Psoas muscle (tissue), 8 donors: ENCODE results near the gene SERINC1. TPM values are rescaled to one million over a fixed set of nuclear protein-coding genes. Genes with fewer than 3 reads are reported as not detected.

Experiments
- ATAC-seq, 4 donors: fragments of 200-7000 bp; cut with Tn5 transposase; one replicate each; pipeline ENCODE4 v1.9.1; 2020; ENCODE audit warnings: moderate library complexity in 3 of 4, mild to moderate bottlenecking in 2 of 4
- DNase-seq, 2 donors: peaks; one replicate each; pipeline ENCODE4 v3.0.0-alpha.2; 2020
- H3K27ac ChIP-seq: fragments of 200-600 bp; one replicate; pipeline ENCODE4 v1.8.0; 2022
- H3K27me3 ChIP-seq, 3 donors: fragments of 200-600 bp in 1 of 3; one replicate each; pipeline versions ENCODE4 v1.6.1 to v1.8.0; 2013 to 2022; ENCODE audit warnings: low read length in 2 of 3, mild to moderate bottlenecking in 2 of 3, moderate library complexity in 1 of 3; ENCODE audit not compliant: insufficient read depth in 3 of 3
- H3K36me3 ChIP-seq, 2 donors: fragments of 200-600 bp in 1 of 2; one replicate each; pipeline versions ENCODE4 v1.6.1 to v1.8.0; 2013 to 2022; ENCODE audit warnings: low read depth in 1 of 2, mild to moderate bottlenecking in 1 of 2, moderate library complexity in 1 of 2; ENCODE audit not compliant: insufficient read depth in 1 of 2
- H3K4me1 ChIP-seq: fragments of 200-600 bp; one replicate; pipeline ENCODE4 v1.8.0; 2022
- H3K4me3 ChIP-seq: fragments of 200-600 bp; one replicate; pipeline ENCODE4 v1.8.0; 2022; ENCODE audit warnings: mild to moderate bottlenecking
- H3K9me3 ChIP-seq: fragments of 200-600 bp; one replicate; pipeline ENCODE4 v1.8.0; 2022
- WGBS, 3 donors: extraction: QIAGEN DNeasy Blood & Tissue Kit; methylation state at CpG; one replicate each; pipeline versions ENCODE4 v1.1.6 to v1.1.7; 2013; 5-methylcytosine and 5-hydroxymethylcytosine counted together
- intact Hi-C, 2 donors: fragments of 100-400 bp; cut with DNase I; formaldehyde crosslinking; loops; one replicate each; pipeline versions ENCODE4 v1.11.0 to v1.14.2; 2022
- polyA plus RNA-seq, 3 donors: library from polyadenylated mRNA; stranded (reverse); fragments of 200-250 nt; gene quantifications; one replicate each; pipeline ENCODE4 v1.2.3, GENCODE V29; 2013
- total RNA-seq, 4 donors: library from RNA; stranded (reverse); fragmentation: NEBNext Ultra II Directional in 2 of 4; extraction: Animal tissue kit (Norgen Biotek cat#: 25700) in 2 of 4; gene quantifications; one replicate each; pipeline versions ENCODE4 v1.2.1 to v1.2.4, GENCODE V29; 2021 to 2023
- TF ChIP-seq, protein P1 (sequence below): fragments of 200-600 bp; IDR thresholded peaks from one replicate; pipeline ENCODE4 v1.8.0; 2022; ENCODE audit warnings: antibody characterized with exemption
- donor health status: healthy with polysubstance abuse.
- donor health status: DM: no; HTN: no; CAD: no; lungs with moderate emphysema.
- donor health status: Bipolar disorder and iron deficiency.
- donor health status: healthy.
- donor health status: DM: yes; HTN: yes; CAD: no.
- donor health status: DM: no; HTN: no; CAD: no.
- donor health status: DM: no; HTN: no; CAD: no.
- donor health status: DM: yes; HTN: yes; CAD: no.

Gene SERINC1
- total and polyA plus RNA-seq, 7 donors = 77.8 to 203 (median 177) TPM

DNA sequence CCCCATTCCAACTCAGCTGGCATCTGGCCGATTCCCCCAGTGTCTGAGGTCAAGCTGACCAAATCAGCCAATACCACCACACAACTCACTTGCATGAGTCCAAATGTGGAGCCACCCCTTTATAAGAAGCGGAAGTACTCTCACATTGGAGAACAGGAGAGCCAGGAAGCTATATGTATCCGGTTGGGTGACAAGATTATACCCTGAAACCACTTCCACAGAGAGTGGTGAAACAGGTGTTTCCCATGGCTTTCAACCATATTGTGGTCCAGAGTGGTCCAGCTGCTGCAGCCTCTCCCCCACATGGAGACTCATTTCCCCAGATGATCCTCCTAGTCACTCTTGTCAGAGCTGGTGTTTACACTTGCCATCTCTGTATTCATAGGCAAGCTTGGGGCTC, 24.0 kb upstream of the SERINC1 start:
- intact Hi-C loops = no loop called here
- 87 to 91% (median 91%) methylated on average over 3 of the region's 3 CpGs for WGBS, 3 donors
- Histone ChIP-seq H3K9me3 (peaks cover 10% of the 10 kb centered on the region), H3K4me1 (no peaks in the 10 kb centered on the region), H3K4me3 (no peak overlapping the region), H3K27me3 (peaks cover 0 to 2% (median 0%) of the 10 kb centered on the region in 3 donors), H3K27ac (no peak overlapping the region), H3K36me3 (no peaks in the 10 kb centered on the region)
- no peak for DNase-seq
- TF ChIP-seq, protein P1, sequence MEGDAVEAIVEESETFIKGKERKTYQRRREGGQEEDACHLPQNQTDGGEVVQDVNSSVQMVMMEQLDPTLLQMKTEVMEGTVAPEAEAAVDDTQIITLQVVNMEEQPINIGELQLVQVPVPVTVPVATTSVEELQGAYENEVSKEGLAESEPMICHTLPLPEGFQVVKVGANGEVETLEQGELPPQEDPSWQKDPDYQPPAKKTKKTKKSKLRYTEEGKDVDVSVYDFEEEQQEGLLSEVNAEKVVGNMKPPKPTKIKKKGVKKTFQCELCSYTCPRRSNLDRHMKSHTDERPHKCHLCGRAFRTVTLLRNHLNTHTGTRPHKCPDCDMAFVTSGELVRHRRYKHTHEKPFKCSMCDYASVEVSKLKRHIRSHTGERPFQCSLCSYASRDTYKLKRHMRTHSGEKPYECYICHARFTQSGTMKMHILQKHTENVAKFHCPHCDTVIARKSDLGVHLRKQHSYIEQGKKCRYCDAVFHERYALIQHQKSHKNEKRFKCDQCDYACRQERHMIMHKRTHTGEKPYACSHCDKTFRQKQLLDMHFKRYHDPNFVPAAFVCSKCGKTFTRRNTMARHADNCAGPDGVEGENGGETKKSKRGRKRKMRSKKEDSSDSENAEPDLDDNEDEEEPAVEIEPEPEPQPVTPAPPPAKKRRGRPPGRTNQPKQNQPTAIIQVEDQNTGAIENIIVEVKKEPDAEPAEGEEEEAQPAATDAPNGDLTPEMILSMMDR = no peak
- ATAC-seq = no peak

DNA sequence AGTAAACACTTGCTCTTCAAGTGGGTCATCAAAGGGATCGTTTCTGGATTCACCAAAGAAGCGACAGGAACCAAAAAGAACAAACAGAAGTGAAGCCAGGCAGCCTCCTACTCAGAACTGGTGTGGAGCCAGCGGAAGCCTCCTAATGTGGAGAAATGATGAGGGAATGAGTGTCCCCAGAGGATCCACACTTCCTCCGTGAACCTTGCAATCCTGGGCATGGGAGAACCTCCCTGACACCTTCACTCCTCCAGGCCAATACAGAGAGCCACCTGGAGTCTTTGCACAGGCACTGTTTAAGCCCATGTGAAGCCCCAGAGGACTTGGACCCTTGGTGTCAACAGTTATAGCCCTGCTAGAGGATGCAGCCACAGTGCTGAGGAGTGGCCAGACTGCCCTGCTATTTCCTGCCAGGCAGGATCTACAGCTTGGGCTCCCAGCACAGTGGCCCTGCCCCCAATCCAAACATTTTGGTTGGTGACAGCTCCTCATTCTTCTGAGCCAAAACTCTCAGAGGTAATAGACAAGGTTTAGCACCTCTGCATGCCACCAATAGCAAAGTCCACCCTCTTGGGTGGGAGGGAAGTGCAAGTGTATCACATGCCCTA, 23.2 kb upstream of the SERINC1 start:
- peaks cover 0 to 2% (median 0%) of the 10 kb centered on the region in 3 donors for H3K27me3 ChIP-seq
- no peak for ATAC-seq
- no peak for DNase-seq
- TF ChIP-seq, protein P1 = no peak
- WGBS, 3 donors = 62 to 73% (median 70%) methylated on average over 4 of the region's 4 CpGs
- no peak overlapping the region for H3K27ac ChIP-seq
- intact Hi-C loops = loop anchor here in 1 of 2 donors (5.0 kb wide), 1 partner anchor 33 kb away; no protein-coding TSS in a partner anchor
- no peaks in the 10 kb centered on the region for H3K36me3 ChIP-seq
- peaks cover 10% of the 10 kb centered on the region for H3K9me3 ChIP-seq
- no peaks in the 10 kb centered on the region for H3K4me1 ChIP-seq
- no peak overlapping the region for H3K4me3 ChIP-seq

DNA sequence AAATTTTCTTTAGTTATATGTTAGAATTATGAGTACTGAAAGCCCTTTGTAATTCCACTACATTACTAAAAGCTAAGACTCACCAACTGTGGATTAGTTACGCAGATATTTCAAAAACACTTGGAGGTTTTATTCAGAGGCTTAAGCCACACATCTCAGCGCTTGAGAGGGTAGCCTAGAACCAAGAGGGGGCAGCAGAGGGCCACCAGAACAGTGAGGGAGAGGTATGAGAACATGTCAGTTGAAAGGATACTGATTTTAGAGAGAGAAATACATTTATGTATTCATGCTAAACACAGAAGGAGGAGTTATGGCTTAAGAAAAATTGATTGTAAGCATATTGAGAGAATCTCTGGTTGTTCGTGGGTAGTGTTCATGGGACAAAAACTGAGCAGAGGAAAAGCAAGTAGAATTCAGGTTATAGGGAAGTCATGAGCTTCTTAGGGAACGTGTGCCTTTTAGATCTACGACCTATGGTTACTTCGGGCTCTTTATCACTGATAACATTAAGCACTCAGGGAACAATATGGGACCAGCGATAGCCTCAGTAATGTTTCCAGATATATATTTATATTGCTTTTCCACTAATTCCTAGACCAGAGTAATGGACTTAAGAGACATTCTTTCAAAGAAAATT, 20.4 kb upstream of the SERINC1 start:
- no peaks in the 10 kb centered on the region for H3K4me1 ChIP-seq
- peaks cover 10% of the 10 kb centered on the region for H3K9me3 ChIP-seq
- no peak overlapping the region for H3K4me3 ChIP-seq
- TF ChIP-seq, protein P1 = peak; percentile 80
- WGBS, 3 donors = 25 to 35% (median 27%) methylated on average over 7 of the region's 7 CpGs
- H3K27ac ChIP-seq = no peak overlapping the region
- DNase-seq (peak; percentile 49 to 69), ATAC-seq (peak; percentile 77 to 98 (median 90))
- peaks cover 0 to 2% (median 0%) of the 10 kb centered on the region in 3 donors for H3K27me3 ChIP-seq
- H3K36me3 ChIP-seq = no peaks in the 10 kb centered on the region
- intact Hi-C loops = loop anchor here (2.0 to 5.0 kb wide), 2 partner anchors 35 to 39 kb away; no protein-coding TSS in a partner anchor

DNA sequence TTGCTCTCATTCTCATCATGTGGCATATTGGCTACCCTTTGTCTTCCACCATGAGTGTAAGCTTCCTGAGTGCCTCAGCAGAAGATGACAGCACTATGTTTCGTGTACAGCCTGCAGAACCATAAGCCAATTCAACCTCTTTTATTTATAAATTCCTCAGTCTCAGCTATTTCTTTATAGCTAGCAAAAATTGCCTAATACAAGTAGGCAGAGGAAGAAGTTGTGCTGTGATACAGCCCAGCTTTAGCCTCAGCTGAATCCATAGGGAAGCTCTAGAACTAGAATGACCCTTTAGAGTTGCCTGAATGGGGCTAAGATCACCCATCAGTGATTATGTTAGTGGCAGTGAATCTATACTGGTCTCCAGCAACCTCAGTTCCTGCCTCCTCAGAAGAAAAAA, 19.0 kb upstream of the SERINC1 start:
- ATAC-seq (no peak), DNase-seq (no peak)
- Histone ChIP-seq H3K9me3 (no peaks in the 10 kb centered on the region), H3K27ac (no peak overlapping the region), H3K4me1 (no peaks in the 10 kb centered on the region), H3K4me3 (no peak overlapping the region), H3K36me3 (no peaks in the 10 kb centered on the region), H3K27me3 (peaks cover 0 to 2% (median 0%) of the 10 kb centered on the region in 3 donors)
- 69 to 92% (median 85%) methylated on average over 1 of the region's 1 CpG for WGBS, 3 donors
- intact Hi-C loops = loop anchor here (2.0 to 5.0 kb wide), 2 partner anchors 37 to 40 kb away; no protein-coding TSS in a partner anchor
- TF ChIP-seq, protein P1 = no peak
